IgD-negative memory B cell (primary cell): ENCODE measurements around the gene PMVK. TPM values are rescaled to one million over a fixed set of nuclear protein-coding genes. Genes with fewer than 3 reads are reported as not detected.

Experiments used
- H3K27ac Mint-ChIP-seq, 3 donors: one replicate each; pipeline ENCODE4 v1.8.0; 2020 to 2022; ENCODE audit warnings: mild to moderate bottlenecking in 3 of 3, mixed read lengths in 3 of 3, moderate library complexity in 1 of 3
- H3K27me3 Mint-ChIP-seq: one replicate; pipeline ENCODE4 v1.8.0; 2021; ENCODE audit warnings: mixed read lengths
- H3K36me3 Mint-ChIP-seq: one replicate; pipeline ENCODE4 v1.8.0; 2020; ENCODE audit warnings: mild to moderate bottlenecking, mixed read lengths
- H3K4me1 Mint-ChIP-seq, 3 donors: one replicate each; pipeline ENCODE4 v1.8.0; 2020 to 2022; ENCODE audit warnings: mixed read lengths in 3 of 3, mild to moderate bottlenecking in 1 of 3
- H3K4me3 Mint-ChIP-seq, 4 donors: one replicate each; pipeline ENCODE4 v1.8.0; 2020 to 2022; ENCODE audit warnings: mild to moderate bottlenecking in 4 of 4, mixed read lengths in 4 of 4, moderate library complexity in 3 of 4
- H3K9me3 Mint-ChIP-seq, 3 donors: one replicate each; pipeline ENCODE4 v1.8.0; 2020 to 2021; ENCODE audit warnings: mixed read lengths in 3 of 3, mild to moderate bottlenecking in 1 of 3
- polyA plus RNA-seq: library from polyadenylated mRNA; unstranded; fragments of 300-500 nt; fragmentation: Illumina TruSeq; gene quantifications from one replicate; pipeline ENCODE4 v1.2.3, GENCODE V29; 2021

The PMVK gene
- polyA plus RNA-seq, 1 donor from 2014 or later = 78.3 TPM

- peak overlapping the region in 3 of 4 donors; percentile 22 to 33 (median 30) for H3K4me3 Mint-ChIP-seq
- H3K4me1 Mint-ChIP-seq = peaks cover 43 to 48% (median 48%) of the 10 kb centered on the region in 3 donors
- H3K36me3 Mint-ChIP-seq = peaks cover 4% of the 10 kb centered on the region
These were observed 8.8 kb upstream of the PMVK start for GRCh38 chr1:154945160-154945961.

GRCh38 chr1:154944401-154945159 is 8.1 kb upstream of the PMVK start:
- Mint-ChIP-seq H3K36me3 (peaks cover 4% of the 10 kb centered on the region), H3K4me3 (peak overlapping the region; percentile 64 to 94 (median 86)), H3K4me1 (peaks cover 43 to 51% (median 51%) of the 10 kb centered on the region in 3 donors), H3K9me3 (no peaks in the 10 kb centered on the region), H3K27ac (peak overlapping the region; percentile 92 to 99 (median 96)), H3K27me3 (no peaks in the 10 kb centered on the region)

More at GRCh38 chr1:154945160-154945961, 8.8 kb upstream of the PMVK start:
- peak overlapping the region; percentile 59 to 99 (median 86) for H3K27ac Mint-ChIP-seq
- H3K27me3 Mint-ChIP-seq = no peaks in the 10 kb centered on the region
- H3K9me3 Mint-ChIP-seq = no peaks in the 10 kb centered on the region

- peak overlapping the region; percentile 92 to 99 (median 96) for H3K27ac Mint-ChIP-seq
- H3K4me3 Mint-ChIP-seq = peak overlapping the region; percentile 71 to 94 (median 86)
- H3K36me3 Mint-ChIP-seq = peaks cover 4% of the 10 kb centered on the region
These were observed 7.3 kb upstream of the PMVK start for GRCh38 chr1:154943649-154944400.

GRCh38 chr1:154941333-154942013 is 5.0 kb upstream of the PMVK start:
- H3K27me3 Mint-ChIP-seq = no peaks in the 10 kb centered on the region
- H3K9me3 Mint-ChIP-seq = no peaks in the 10 kb centered on the region
- peak overlapping the region in 3 of 4 donors; percentile 75 to 94 (median 85) for H3K4me3 Mint-ChIP-seq
- peaks cover 4% of the 10 kb centered on the region for H3K36me3 Mint-ChIP-seq
- peak overlapping the region; percentile 92 to 99 (median 96) for H3K27ac Mint-ChIP-seq
- H3K4me1 Mint-ChIP-seq = peaks cover 54 to 64% (median 61%) of the 10 kb centered on the region in 3 donors

More at GRCh38 chr1:154943649-154944400, 7.3 kb upstream of the PMVK start:
- no peaks in the 10 kb centered on the region for H3K9me3 Mint-ChIP-seq
- peaks cover 43 to 55% (median 54%) of the 10 kb centered on the region in 3 donors for H3K4me1 Mint-ChIP-seq
- H3K27me3 Mint-ChIP-seq = no peaks in the 10 kb centered on the region

GRCh38 chr1:154940651-154941194 is 4.2 kb upstream of the PMVK start:
- H3K9me3 Mint-ChIP-seq = no peaks in the 10 kb centered on the region
- peak overlapping the region in 1 of 3 donors; percentile 99 for H3K27ac Mint-ChIP-seq
- H3K4me3 Mint-ChIP-seq = peak overlapping the region; percentile 21 to 94 (median 80)
- H3K4me1 Mint-ChIP-seq = peaks cover 49 to 65% (median 61%) of the 10 kb centered on the region in 3 donors
- no peaks in the 10 kb centered on the region for H3K27me3 Mint-ChIP-seq
- H3K36me3 Mint-ChIP-seq = peaks cover 4% of the 10 kb centered on the region

GRCh38 chr1:154940213-154940560 is 3.7 kb upstream of the PMVK start:
- peaks cover 4% of the 10 kb centered on the region for H3K36me3 Mint-ChIP-seq
- H3K9me3 Mint-ChIP-seq = no peaks in the 10 kb centered on the region
- H3K4me1 Mint-ChIP-seq = peaks cover 49 to 71% (median 62%) of the 10 kb centered on the region in 3 donors
- no peaks in the 10 kb centered on the region for H3K27me3 Mint-ChIP-seq
- H3K4me3 Mint-ChIP-seq = peak overlapping the region in 3 of 4 donors; percentile 74 to 94 (median 75)
- H3K27ac Mint-ChIP-seq = peak overlapping the region in 1 of 3 donors; percentile 99

- peak overlapping the region; percentile 25 to 98 (median 80) for H3K4me3 Mint-ChIP-seq
- H3K36me3 Mint-ChIP-seq = peaks cover 4% of the 10 kb centered on the region
- H3K9me3 Mint-ChIP-seq = no peaks in the 10 kb centered on the region
- peaks cover 37 to 64% (median 56%) of the 10 kb centered on the region in 3 donors for H3K4me1 Mint-ChIP-seq
- peak overlapping the region; percentile 24 to 99 (median 96) for H3K27ac Mint-ChIP-seq
- no peaks in the 10 kb centered on the region for H3K27me3 Mint-ChIP-seq
These were observed 2.3 kb upstream of the PMVK start for GRCh38 chr1:154938604-154939399.

GRCh38 chr1:154937988-154938386 is 1.5 kb upstream of the PMVK start:
- Mint-ChIP-seq H3K36me3 (peaks cover 4% of the 10 kb centered on the region), H3K27ac (peak overlapping the region; percentile 96 to 100 (median 100)), H3K4me1 (peaks cover 30 to 56% (median 48%) of the 10 kb centered on the region in 3 donors), H3K9me3 (no peaks in the 10 kb centered on the region), H3K4me3 (peak overlapping the region; percentile 91 to 99 (median 98)), H3K27me3 (no peaks in the 10 kb centered on the region)

GRCh38 chr1:154937085-154937987 is 817 bp upstream of the PMVK start:
- peaks cover 2% of the 10 kb centered on the region for H3K36me3 Mint-ChIP-seq
- no peaks in the 10 kb centered on the region for H3K27me3 Mint-ChIP-seq
- H3K27ac Mint-ChIP-seq = peak overlapping the region; percentile 96 to 100 (median 100)
- H3K9me3 Mint-ChIP-seq = no peaks in the 10 kb centered on the region
- peaks cover 24 to 50% (median 41%) of the 10 kb centered on the region in 3 donors for H3K4me1 Mint-ChIP-seq
- peak overlapping the region; percentile 91 to 99 (median 98) for H3K4me3 Mint-ChIP-seq

GRCh38 chr1:154935749-154936554 is 567 bp downstream of the PMVK start:
- H3K27me3 Mint-ChIP-seq = no peaks in the 10 kb centered on the region
- peaks cover 18 to 40% (median 34%) of the 10 kb centered on the region in 3 donors for H3K4me1 Mint-ChIP-seq
- peak overlapping the region; percentile 91 to 99 (median 98) for H3K4me3 Mint-ChIP-seq
- peak overlapping the region; percentile 96 to 100 (median 100) for H3K27ac Mint-ChIP-seq
- H3K9me3 Mint-ChIP-seq = no peaks in the 10 kb centered on the region
- peaks cover under 1% of the 10 kb centered on the region for H3K36me3 Mint-ChIP-seq

GRCh38 chr1:154934358-154934948 is 2.1 kb downstream of the PMVK start:
- Mint-ChIP-seq H3K27ac (peak overlapping the region in 2 of 3 donors; percentile 25 to 89), H3K4me3 (peak overlapping the region; percentile 12 to 49 (median 38)), H3K9me3 (no peaks in the 10 kb centered on the region), H3K27me3 (no peaks in the 10 kb centered on the region), H3K4me1 (peaks cover 12 to 30% (median 25%) of the 10 kb centered on the region in 3 donors), H3K36me3 (no peaks in the 10 kb centered on the region)
